Loucy (cell line): Measurements from ENCODE around the gene DSG2.

Source experiments
- H2AFZ ChIP-seq: fragments of 200-600 bp; sonication (generic); 2 replicates; pipeline ENCODE4 v1.6.0; 2016; ENCODE audit warnings: antibody characterized with exemption, mild to moderate bottlenecking, low read length, moderate library complexity
- H3F3A ChIP-seq: fragments of 200-600 bp; 2 replicates; pipeline ENCODE4 v1.6.0; 2016; ENCODE audit warnings: antibody characterized with exemption, low read depth, mild to moderate bottlenecking
- H3K27me3 ChIP-seq: fragments of 200-600 bp; sonication (generic); 2 replicates; pipeline ENCODE4 v1.6.1; 2014; ENCODE audit warnings: low read length, mild to moderate bottlenecking; ENCODE audit not compliant: insufficient read depth, poor library complexity, severe bottlenecking
- H3K36me3 ChIP-seq: fragments of 200-600 bp; sonication (generic); 2 replicates; pipeline ENCODE4 v1.6.1; 2016; ENCODE audit warnings: low read length; ENCODE audit not compliant: insufficient read depth
- H3K4me1 ChIP-seq: fragments of 200-600 bp; sonication (generic); 2 replicates; pipeline ENCODE4 v1.5.1; 2014; ENCODE audit warnings: low read length, mild to moderate bottlenecking; ENCODE audit not compliant: insufficient read depth, poor library complexity, severe bottlenecking
- H3K4me2 ChIP-seq: fragments of 200-600 bp; sonication (generic); 2 replicates; pipeline ENCODE4 v1.6.0; 2014; ENCODE audit warnings: antibody characterized with exemption, low read length, low read depth, mild to moderate bottlenecking; ENCODE audit not compliant: poor library complexity, severe bottlenecking
- H3K4me3 ChIP-seq: fragments of 200-600 bp; sonication (generic); 2 replicates; pipeline ENCODE4 v1.5.1; 2014; ENCODE audit warnings: low read length, mild to moderate bottlenecking, mixed read lengths; ENCODE audit not compliant: poor library complexity, severe bottlenecking
- H3K79me2 ChIP-seq: fragments of 200-600 bp; sonication (generic); 2 replicates; pipeline ENCODE4 v1.6.1; 2014; ENCODE audit warnings: low read length; ENCODE audit not compliant: insufficient read depth
- H3K9ac ChIP-seq: fragments of 200-600 bp; sonication (generic); 2 replicates; pipeline ENCODE4 v1.6.0; 2014; ENCODE audit warnings: mild to moderate bottlenecking, low read depth, low read length, moderate library complexity; ENCODE audit not compliant: poor library complexity, severe bottlenecking
- H3K9me2 ChIP-seq: fragments of 200-600 bp; sonication (generic); replicated peaks from 2 replicates; pipeline ENCODE4 v1.6.1; 2016; ENCODE audit warnings: low read depth, low read length, mixed read lengths
- H3K9me3 ChIP-seq: fragments of 200-600 bp; sonication (generic); 2 replicates; pipeline ENCODE4 v1.6.1; 2014; ENCODE audit warnings: mild to moderate bottlenecking, antibody characterized with exemption, low read length, low read depth; ENCODE audit not compliant: insufficient read depth
- H4K20me1 ChIP-seq: fragments of 200-600 bp; sonication (generic); 2 replicates; pipeline ENCODE4 v1.6.0; 2014; ENCODE audit warnings: antibody characterized with exemption, low read length, mild to moderate bottlenecking; ENCODE audit not compliant: insufficient read depth, poor library complexity, severe bottlenecking
- EZH2phosphoT487 ChIP-seq: fragments of 200-600 bp; IDR thresholded peaks from 2 replicates; pipeline ENCODE4 v1.6.1; 2018; ENCODE audit warnings: antibody characterized with exemption, mild to moderate bottlenecking, moderate library complexity, borderline replicate concordance
- TF ChIP-seq, protein P1 (sequence below): fragments of 200-600 bp; sonication (generic); conservative IDR thresholded peaks from 2 replicates; pipeline ENCODE4 v1.5.1; 2014; ENCODE audit warnings: mild to moderate bottlenecking, antibody characterized with exemption, low read length

DSG2 gene

DNA sequence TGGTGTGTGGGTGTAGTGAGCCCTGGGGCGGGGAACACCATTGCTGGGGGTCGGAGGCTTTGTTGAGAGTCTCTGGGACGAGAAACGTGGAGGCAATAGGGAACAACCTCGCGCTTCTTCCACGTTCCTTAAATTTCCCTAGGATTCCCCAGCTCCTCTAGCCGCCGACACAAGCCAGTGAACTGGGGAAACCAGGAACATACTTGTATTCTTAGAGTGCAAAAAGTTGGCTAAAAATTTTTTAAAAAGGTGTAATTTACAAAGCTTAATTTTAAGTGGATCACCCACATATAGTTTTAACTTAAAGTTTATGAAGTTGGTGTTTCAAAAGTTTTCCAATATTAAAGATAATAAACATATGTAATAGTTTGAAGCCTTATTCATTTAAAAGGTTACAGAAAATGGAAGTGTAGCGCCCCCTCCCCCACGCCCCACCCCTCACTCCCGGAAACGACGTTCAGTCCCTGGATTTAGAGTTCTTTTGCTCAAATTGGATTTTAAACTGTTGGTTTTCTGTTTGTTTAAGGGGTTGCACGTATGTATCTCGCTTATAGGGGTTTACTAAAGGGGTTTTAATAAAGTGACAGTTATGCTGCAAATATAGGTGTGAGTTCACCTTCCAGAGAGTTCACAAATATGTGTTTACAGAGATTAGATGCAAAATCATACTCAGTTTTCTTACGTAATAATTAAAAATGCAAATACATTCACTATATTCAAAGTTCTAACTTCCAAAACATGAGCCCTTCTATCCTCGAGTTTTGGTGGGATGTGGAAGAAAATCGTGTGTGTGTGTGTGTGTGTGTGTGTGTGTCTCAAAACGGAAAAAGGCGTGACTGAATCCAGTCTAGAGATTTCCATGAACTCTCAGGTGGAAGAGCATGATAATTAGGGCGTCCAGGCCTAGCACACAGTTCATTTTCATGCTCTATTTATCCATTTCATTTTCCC lies 872 bp downstream of the DSG2 start:
- Histone ChIP-seq H3K79me2 (no peaks in the 10 kb centered on the region), H2AFZ (no peak overlapping the region), H3K27me3 (no peaks in the 10 kb centered on the region), H3K4me1 (no peaks in the 10 kb centered on the region), H3K9ac (no peak overlapping the region), H3K4me3 (no peak overlapping the region), H3K36me3 (no peaks in the 10 kb centered on the region), H3K9me3 (no peaks in the 10 kb centered on the region), H3K4me2 (no peak overlapping the region), H3K9me2 (no peaks in the 10 kb centered on the region), H3F3A (no peaks in the 10 kb centered on the region), H4K20me1 (no peaks in the 10 kb centered on the region)
- TF ChIP-seq, protein P1, sequence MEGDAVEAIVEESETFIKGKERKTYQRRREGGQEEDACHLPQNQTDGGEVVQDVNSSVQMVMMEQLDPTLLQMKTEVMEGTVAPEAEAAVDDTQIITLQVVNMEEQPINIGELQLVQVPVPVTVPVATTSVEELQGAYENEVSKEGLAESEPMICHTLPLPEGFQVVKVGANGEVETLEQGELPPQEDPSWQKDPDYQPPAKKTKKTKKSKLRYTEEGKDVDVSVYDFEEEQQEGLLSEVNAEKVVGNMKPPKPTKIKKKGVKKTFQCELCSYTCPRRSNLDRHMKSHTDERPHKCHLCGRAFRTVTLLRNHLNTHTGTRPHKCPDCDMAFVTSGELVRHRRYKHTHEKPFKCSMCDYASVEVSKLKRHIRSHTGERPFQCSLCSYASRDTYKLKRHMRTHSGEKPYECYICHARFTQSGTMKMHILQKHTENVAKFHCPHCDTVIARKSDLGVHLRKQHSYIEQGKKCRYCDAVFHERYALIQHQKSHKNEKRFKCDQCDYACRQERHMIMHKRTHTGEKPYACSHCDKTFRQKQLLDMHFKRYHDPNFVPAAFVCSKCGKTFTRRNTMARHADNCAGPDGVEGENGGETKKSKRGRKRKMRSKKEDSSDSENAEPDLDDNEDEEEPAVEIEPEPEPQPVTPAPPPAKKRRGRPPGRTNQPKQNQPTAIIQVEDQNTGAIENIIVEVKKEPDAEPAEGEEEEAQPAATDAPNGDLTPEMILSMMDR: no peak
- no peak for TF ChIP-seq EZH2phosphoT487

DNA sequence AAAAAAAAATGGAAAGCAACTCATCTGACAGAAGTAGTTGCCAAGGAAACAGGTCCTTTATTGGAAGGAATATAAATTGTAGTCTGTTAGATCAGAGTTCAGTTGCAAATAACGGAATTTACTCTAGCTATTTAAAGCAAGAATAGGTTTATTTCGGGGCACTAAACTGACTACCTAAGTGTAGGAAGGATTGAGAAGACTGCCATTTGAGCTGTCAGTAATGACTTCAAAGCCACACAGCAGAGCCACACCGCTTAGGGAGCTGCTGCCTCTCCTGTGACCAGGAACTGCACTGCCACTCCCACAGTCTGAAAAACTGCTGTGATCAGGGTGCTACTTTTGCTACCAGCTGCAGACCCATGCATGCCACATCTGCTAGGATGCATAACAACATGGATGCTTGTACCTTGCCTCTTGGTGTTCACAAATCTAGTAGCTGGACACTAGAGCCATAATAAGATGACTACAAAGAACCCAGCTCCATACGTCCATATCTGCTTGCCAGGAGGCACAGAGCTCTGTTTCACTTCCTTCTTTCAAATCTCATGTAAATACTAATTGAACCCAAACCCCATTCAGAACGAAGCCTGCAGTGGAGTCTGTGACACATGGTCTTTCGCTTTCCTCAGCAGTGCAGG lies 2.2 kb downstream of the DSG2 start:
- TF ChIP-seq EZH2phosphoT487: no peak
- TF ChIP-seq, protein P1: no peak
- Histone ChIP-seq H3K79me2 (no peaks in the 10 kb centered on the region), H3K4me2 (no peak overlapping the region)

DNA sequence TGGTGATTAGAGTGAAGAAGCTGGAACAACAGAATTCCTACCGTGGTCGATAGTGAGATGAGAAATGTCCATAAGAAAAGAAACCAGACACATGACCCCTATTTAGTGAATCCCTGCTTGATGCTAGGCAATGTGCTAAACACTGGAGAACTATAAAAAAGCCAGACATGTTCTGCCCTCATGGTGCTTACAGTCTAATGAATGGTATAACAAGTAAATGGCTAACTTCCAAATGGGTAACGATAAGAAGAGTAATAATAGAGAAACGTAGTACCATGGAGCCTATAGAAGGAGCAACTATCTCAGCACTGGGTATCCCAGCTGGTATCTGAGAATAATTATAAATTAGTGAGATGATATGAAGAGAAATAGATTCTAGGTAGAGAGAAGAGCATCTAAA lies 5.0 kb downstream of the DSG2 start:
- TF ChIP-seq, protein P1: no peak
- TF ChIP-seq EZH2phosphoT487: no peak
- H3K4me3 ChIP-seq: no peak overlapping the region
- no peaks in the 10 kb centered on the region for H3K79me2 ChIP-seq
- H2AFZ ChIP-seq: no peak overlapping the region
- H4K20me1 ChIP-seq: no peaks in the 10 kb centered on the region
- H3K9me3 ChIP-seq: no peaks in the 10 kb centered on the region
- H3K9ac ChIP-seq: no peak overlapping the region
- no peaks in the 10 kb centered on the region for H3K27me3 ChIP-seq
- H3K4me1 ChIP-seq: no peaks in the 10 kb centered on the region
- H3K9me2 ChIP-seq: no peaks in the 10 kb centered on the region
- H3F3A ChIP-seq: no peaks in the 10 kb centered on the region
- no peak overlapping the region for H3K4me2 ChIP-seq
- no peaks in the 10 kb centered on the region for H3K36me3 ChIP-seq

More for the DNA sequence above, 2.2 kb downstream of the DSG2 start:
- Histone ChIP-seq H3K4me3 (no peak overlapping the region), H3K9ac (no peak overlapping the region), H3K27me3 (no peaks in the 10 kb centered on the region), H3K36me3 (no peaks in the 10 kb centered on the region), H3F3A (no peaks in the 10 kb centered on the region), H3K9me2 (no peaks in the 10 kb centered on the region), H3K4me1 (no peaks in the 10 kb centered on the region), H4K20me1 (no peaks in the 10 kb centered on the region), H3K9me3 (no peaks in the 10 kb centered on the region), H2AFZ (no peak overlapping the region)
